Cortex of kidney (tissue), 1 donor: ENCODE data around the gene SMIM9.
"Not testable (repeated sequence)": the region's sequence is repeated elsewhere in the genome, so short reads cannot be mapped to it uniquely, and the experiment has no call there.

Source experiments
- DNase-seq: peaks from one replicate; lab custom pipeline; 2025; lab: John Stamatoyannopoulos, UW

The SMIM9 gene

GRCh38 chrX:154834562-154834961 lies at the start of gene SMIM9:
TSS of gene SMIM9 (minus strand) at chrX:154834662. CDS start at chrX:154830856, 3,806 bp downstream.
- no peak for DNase-seq

DNA sequence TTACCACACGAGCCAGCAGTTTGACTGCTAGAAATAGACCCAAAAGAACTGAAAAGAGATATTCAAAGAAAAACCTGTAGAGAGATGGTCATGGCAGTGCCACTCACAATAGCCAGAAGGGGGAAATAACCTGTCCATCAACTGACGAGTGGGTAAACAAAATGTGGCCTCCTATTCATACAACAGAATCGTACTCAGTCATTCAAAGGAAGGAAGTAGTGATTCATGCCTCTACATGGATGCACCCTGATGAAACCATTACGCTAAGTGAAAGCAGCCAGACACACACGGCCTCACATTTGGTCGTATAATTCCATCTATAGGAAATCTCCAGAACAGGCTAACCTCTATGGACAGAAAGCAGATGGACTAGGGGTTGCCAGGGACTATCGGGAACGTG lies 49.6 kb upstream of the SMIM9 start:
- not testable (repeated sequence) for DNase-seq

DNA sequence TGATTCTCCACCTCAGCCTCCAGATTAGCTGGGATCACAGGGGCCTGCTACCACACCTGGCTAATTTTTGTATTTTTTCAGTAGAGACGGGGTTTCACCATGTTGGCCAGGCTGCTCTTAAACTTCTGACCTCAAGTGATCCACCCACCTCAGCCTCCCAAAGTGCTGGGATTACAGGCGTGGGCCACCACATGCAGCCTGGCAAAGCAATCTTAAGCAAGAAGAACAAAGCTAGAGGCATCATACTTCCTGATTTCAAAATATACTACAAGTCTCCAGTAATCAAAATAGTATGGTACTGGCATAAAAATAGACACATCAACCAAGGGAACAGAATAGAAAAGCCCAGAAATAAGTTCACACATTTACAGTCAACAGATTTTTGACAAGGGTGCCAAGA lies 38.9 kb upstream of the SMIM9 start:
- DNase-seq = no peak

DNA sequence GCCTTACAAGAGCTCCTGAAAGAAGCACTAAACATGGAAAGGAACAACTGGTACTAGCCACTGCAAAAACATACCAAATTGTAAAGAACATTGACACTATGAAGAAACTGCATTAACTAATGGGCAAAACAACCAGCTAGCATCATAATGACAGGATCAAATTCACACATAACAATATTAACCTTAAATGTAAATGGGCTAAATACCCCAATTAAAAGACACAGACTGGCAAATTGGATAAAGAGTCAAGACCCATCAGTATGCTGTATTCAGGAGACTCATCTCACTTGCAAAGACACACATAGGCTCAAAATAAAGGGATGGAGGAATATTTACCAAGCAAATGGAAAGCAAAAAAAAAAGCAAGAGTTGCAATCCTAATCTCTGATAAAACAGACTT lies 34.1 kb upstream of the SMIM9 start:
- DNase-seq = not testable (repeated sequence)

- DNase-seq = no peak
Measured at GRCh38 chrX:154855256-154855655, 20.8 kb upstream of the SMIM9 start.

DNA sequence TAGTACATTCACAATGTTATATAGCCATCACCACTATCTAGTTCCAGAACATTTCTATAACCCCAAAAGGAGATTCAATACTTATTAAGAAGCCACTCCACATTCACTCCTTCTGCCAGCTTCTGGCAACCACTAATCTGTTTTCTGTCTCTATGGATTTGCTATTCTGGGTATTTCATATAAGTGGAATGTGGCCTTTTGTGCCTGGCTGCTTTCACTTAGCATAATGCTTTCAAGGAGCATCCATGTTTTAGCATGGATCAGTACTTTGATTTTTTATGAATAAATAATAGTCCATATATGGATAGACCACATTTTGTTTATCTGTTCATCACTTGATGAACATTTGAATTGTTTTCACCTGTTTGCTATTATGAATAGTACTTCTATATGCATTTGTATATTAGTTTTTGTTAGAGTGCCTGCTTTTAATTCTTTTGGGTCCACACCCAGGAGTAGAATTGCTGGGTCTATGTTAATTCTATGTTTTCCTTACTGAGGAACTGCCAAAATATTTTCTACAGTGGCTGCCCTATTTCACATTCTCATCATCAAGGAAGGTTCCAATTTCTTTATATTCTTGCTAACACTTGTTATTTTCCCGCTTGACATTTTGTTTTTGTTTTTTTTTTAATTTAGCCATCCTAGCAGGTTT lies 16.6 kb upstream of the SMIM9 start:
- DNase-seq = no peak

DNA sequence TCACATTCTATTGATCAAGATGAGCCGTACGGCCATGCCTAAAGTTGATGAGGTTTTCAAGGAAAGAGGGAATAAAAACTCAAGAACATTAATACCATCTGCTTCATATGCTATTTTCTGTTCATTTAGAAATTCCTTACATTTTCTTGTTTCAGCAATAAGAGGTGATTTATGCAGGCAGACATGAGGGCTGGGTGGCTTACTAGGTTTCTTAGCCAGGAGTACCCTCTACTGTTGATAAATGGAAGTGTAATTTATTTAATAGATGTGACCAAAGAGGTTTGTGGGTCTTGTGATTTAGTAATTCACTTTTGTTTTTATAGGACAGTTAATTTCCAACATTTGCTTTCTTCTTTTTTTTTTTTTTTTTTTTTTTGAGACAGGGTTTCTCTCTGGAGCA lies 6.4 kb upstream of the SMIM9 start:
- no peak for DNase-seq

GRCh38 chrX:154836163-154836562 lies 1.7 kb upstream of the SMIM9 start:
- no peak for DNase-seq

DNA sequence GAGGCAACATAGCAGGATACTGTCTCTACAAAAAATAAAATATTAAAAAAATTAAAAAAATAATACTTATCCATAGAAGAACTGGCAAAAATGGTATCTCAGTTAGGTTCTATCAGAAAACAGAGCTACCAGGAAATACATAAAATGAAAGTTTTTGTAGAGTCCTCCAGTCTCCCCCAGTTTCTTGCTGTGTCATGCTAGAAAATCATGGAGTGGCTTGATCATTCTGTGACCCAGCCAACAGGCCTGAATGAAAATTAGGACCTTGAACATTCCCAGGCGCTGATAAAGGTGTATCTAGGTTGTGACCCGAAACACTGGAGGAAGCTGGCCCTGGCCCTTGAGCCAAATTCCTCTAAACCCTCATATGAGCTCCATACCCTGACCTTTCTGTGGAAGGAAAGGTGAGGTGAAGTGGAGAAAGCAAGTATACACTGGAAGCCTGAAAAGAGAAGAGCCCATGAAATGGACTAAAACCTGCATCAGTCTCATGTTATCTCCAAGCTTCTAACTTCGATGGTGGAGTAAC lies 652 bp downstream of the SMIM9 start:
- no peak for DNase-seq

DNA sequence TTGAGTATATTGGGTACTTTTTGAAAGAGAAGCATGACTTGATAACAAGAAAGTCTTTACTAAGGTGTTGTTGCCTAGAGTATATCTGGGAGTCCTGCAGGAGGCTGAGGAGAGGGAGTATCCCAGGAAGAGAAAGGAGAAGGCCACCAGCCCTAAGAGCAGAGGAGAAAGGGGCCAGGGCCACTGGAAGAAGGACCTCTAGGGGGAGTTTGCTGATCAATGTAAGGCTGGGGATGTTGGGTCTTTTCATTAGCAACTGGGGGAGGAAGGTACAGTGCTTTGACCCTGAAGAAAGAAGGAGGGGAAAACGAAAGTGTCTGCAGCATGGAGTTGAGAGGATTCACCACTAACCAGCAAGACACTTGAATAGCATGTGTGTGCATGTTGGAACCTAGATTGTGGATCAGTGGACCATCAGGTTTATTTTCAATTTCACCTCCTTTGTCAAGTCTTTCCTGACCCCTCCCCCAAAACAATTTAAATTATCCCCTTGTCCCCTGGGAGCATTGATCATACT lies 4.5 kb downstream of the SMIM9 start:
- DNase-seq = no peak

DNA sequence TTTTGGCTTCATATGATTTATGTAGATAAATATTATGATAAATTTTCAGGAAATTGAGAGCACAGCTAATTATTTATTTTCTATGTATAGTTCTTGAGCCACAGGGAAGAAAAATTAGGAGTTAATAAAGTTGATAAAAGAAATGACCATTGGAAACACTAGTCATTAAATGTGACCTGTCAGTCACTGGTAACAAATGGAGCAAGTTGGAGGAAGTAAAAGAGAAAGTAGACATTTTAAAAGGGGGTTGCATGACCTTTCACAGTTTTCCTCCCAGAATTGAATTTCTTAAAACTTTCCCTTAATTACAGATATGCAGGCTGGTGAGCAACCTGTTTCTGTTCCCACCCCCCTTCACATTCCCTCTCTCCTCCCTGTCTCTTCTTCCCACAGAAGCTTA lies 5.3 kb downstream of the SMIM9 start:
- DNase-seq = no peak

GRCh38 chrX:154828016-154828408 lies 6.5 kb downstream of the SMIM9 start:
- no peak for DNase-seq

GRCh38 chrX:154827194-154828015 lies 7.1 kb downstream of the SMIM9 start:
- DNase-seq = no peak

- not testable (repeated sequence) for DNase-seq
Measured at GRCh38 chrX:154825586-154825985, 8.9 kb downstream of the SMIM9 start.

DNA sequence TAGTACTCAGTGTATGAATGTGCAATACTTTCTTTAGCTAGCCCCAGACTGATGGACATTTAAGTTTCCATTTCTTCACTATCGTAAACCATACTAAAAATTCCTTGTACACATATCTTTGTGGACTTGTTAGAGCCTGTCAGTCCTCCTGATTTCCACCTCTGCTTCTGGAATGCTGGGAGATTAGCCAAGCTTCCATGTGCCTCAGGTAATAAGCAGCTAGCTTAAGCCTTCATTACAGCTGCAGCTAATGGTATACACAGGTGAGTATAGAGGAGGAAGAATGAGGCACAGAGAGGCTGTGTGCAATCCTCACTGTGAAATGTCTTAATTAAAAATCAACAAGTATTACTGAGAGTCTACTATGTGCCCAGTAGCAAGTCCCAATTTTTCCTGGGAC lies 9.8 kb downstream of the SMIM9 start:
- no peak for DNase-seq

DNA sequence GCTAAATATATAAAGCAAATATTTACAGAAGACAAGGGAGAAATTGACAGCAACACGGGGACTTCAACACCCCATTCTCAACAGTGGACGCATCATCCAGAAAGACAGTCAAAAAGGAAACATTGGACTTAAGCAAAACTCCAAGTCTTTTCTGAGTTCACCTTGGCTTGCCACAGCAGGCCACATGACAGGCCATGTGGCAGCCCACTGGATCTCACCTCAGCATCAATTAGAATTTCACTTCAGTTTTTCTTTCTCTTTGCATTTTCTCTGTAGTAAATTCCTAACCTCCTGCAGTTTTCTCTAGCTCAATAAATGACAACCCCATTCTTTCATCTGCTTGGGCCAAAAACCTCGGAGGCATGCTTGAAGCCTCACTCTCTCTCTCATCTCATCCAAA lies 12.4 kb downstream of the SMIM9 start:
- no peak for DNase-seq

DNA sequence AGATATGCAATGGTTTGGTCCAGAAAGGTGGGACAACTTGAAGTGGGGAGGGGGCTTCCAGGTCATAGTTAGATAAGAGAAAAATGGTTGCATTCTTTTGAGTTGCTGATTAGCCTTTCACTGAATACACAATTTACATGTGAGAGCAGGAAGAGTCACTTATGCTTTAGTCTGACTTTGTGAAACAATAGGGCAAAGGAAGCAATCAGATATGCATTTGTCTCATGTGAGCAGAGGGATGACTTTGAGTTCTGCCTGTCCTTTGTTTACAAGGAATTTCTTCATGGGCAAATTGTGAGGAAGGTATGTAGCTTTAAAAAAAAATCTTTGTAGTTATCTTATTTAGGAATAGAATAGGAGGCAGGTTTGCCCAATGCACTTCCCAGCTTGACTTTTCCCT lies 12.9 kb downstream of the SMIM9 start:
- no peak for DNase-seq

DNA sequence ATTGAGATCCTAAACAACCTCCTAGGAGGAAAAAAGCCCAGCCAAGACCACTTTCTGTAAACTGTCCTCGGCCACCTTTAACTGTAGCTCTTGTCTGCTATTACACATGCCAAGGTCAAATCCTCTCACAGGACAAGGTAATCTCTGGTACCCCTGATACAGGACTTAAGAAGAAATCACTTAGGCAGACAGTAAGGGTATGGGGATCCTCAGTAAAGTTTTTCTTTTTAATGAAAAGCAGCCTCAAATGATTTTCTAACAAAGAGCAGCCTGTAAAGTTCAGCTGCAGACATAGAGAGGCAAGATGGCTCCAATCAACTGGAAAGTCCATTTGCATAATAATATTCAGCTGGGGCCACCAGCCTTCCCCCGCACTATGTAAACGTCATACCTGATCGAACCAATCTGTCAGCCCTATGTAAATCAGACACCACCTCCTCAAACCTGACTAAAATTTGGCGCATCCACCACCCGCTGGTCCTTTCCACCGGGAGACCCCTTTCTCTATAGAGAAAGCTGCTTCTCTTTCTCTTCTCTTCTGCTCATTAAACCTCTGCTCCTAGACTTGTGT lies 14.6 kb downstream of the SMIM9 start:
- DNase-seq = no peak

GRCh38 chrX:154818916-154819770 lies 15.3 kb downstream of the SMIM9 start:
- no peak for DNase-seq

DNA sequence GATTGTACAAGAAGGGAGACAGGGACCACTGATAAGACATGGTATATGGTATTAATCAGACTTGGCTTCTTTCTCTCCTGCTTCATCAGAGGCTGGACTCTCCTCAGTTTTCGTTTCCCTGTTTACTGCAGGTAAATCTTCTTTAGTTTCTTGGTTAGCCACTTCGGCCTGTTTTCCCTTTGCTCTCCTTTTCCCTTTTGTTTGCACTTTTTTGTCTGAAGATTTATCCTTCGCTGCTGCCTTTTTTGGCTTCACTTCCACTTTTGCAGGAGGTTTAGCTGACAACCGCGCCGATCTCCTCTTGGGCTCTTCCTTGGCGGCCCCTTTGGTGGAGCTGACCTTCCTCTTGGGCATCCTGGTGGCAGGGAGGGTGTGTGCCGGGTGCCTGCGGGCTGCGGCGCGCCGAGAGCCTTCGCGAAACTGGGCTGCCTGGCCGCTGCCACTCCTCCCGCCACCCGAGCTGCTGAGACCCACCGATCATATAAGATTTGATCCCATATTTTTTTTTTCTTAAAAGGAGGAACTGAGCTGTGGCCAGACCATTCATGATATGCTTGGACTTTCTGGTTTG lies 17.3 kb downstream of the SMIM9 start:
- not testable (repeated sequence) for DNase-seq

GRCh38 chrX:154816326-154816898 lies 18.1 kb downstream of the SMIM9 start:
- DNase-seq = not testable (repeated sequence)
